Measurements from ENCODE around the gene DENND1A.

DENND1A gene

GRCh38 chr9:123475407-123475806 is 454.5 kb downstream of the DENND1A start:
- TF ChIP-seq CTCF (IDR thresholded peaks at IDR 0.05; ENCODE audit: borderline replicate concordance, control extremely low read depth, extremely low read depth, insufficient read depth, missing control alignments) = no peak
- no peak for DNase-seq (ENCODE audit: low spot score)
- in situ Hi-C loops (cut with MboI; ENCODE audit: low sequenced_read_pairs, unreplicated experiment) = no loop called here

DNA sequence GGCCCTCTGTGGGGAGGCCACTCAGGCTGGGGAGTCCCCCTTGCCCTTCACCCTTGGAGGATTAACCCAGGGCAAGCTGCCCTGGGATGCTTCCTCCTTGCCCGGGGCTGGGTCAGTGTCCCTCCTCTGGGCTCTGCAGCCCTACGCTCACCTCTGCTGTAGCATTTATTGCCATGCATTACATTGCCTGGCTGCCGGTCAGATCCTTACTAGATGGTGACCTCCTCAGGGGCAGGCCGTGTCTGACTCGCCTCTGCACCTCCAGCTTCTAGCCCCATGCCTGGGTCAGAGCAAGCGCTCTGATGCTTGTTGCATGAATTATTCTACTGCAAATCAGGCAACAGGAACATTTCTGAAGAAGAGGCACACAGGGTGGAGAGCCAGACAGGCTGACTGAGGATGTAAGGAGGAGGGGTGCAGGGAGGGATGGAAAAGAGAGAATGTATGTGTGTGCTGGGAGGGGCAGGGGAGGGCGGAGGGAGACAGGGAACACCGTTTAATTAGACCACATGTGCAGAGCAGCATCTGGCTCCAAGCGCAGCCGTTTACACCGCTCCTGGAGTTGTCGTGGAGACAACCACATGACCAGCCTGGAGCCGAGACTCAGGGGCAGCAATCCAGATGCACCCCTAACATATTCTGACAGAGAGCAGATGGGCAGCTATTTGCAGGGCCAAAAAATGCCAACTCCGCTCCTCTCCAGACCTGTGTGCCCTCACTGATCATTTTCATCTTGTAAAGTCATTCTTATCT is 456.9 kb downstream of the DENND1A start:
- DNase-seq (ENCODE audit: low spot score) = no peak
- TF ChIP-seq CTCF (IDR thresholded peaks at IDR 0.05; ENCODE audit: borderline replicate concordance, control extremely low read depth, extremely low read depth, insufficient read depth, missing control alignments) = no peak
- in situ Hi-C loops (cut with MboI; ENCODE audit: low sequenced_read_pairs, unreplicated experiment) = no loop called here

DNA sequence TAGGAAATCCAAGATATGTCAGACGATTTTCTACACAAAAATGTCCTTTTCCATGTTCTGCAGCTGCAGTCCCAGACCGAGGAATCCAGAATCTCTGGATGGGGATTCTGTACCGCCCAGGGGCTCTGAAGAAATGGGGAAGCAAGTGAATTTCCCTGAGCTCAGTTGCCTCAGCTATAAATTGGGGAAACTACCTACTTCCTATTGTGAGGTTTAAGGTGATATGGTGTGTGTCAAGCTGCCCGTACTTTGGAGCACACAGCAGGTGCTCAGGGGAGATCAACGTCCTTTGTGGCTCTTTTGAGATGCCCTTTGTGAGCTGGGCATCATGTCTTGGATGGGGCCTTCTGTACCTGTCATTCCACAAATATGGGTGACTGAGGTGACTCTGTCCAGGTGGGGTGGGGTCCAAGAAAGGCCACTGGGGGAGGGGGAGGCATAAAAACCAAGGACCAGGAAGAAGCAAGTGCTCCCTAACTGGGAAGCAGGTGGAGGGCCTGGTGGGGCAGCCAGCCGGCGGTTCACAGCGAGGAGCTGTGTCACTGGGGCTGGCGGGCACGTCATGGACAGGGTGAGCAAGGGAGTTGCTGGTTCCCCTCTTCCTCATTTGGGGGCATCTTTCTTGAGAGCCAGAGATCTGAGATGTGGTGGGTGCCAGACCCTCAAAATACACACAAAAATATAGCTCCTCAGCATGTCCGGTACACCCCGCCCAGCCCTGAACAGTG is 457.9 kb downstream of the DENND1A start:
- DNase-seq (ENCODE audit: low spot score) = no peak
- TF ChIP-seq CTCF (IDR thresholded peaks at IDR 0.05; ENCODE audit: borderline replicate concordance, control extremely low read depth, extremely low read depth, insufficient read depth, missing control alignments) = no peak
- in situ Hi-C loops (cut with MboI; ENCODE audit: low sequenced_read_pairs, unreplicated experiment) = no loop called here

DNA sequence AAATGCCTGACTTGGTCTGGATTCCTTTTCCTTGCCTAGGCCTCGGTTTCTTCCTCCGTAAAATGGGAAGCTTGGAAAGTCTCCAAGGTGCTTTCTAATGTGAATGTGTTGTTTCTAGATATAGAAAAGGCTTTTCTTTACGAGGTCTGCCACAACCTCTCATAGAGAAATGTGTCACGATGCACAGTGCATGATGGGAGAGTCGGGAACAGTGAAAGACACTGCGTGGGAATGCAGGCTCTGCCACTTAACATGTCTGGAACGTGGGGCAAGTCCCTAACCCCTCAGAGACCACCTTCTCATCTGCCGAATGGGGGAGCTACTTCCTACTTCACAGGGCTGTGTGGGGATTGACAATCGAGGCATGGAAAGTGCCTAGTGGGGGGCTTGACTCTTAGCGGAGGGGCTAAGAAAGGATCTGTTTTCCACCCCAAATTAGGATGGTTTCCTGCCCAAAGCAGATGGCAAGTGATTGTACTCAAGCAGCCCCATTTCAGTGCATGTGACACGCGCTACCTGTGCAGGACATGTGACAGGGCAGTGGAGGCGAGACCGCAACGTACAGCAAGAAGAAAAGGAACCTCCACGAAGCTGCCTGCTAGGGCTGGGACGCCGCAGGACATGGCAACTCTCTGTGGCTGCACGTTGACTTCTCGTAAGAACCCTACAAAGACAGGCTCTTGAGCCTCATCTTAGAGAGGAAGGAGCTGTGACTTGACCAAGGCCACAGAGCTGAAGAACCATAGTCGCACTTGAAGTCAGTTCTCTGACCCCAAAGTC is 458.7 kb downstream of the DENND1A start:
- DNase-seq (ENCODE audit: low spot score) = no peak
- TF ChIP-seq CTCF (IDR thresholded peaks at IDR 0.05; ENCODE audit: borderline replicate concordance, control extremely low read depth, extremely low read depth, insufficient read depth, missing control alignments) = no peak
- in situ Hi-C loops (cut with MboI; ENCODE audit: low sequenced_read_pairs, unreplicated experiment) = no loop called here

- no peak for DNase-seq (ENCODE audit: low spot score)
- no peak for TF ChIP-seq CTCF (IDR thresholded peaks at IDR 0.05; ENCODE audit: borderline replicate concordance, control extremely low read depth, extremely low read depth, insufficient read depth, missing control alignments)
- in situ Hi-C loops (cut with MboI; ENCODE audit: low sequenced_read_pairs, unreplicated experiment) = no loop called here
These were observed 459.7 kb downstream of the DENND1A start for GRCh38 chr9:123470121-123470782.

- TF ChIP-seq CTCF (IDR thresholded peaks at IDR 0.05; ENCODE audit: borderline replicate concordance, control extremely low read depth, extremely low read depth, insufficient read depth, missing control alignments) = no peak
- in situ Hi-C loops (cut with MboI; ENCODE audit: low sequenced_read_pairs, unreplicated experiment) = no loop called here
- no peak for DNase-seq (ENCODE audit: low spot score)
These were observed 460.6 kb downstream of the DENND1A start for GRCh38 chr9:123469282-123469681.
